Activated CD4-positive, CD25-positive, alpha-beta regulatory T cell treated with anti-CD3 and anti-CD28 coated beads, Interleukin-2, amount 50 U/mL, for 72 hours (primary cell): ENCODE measurements around the gene ABCD3.
"Not testable (repeated sequence)": the region's sequence is repeated elsewhere in the genome, so short reads cannot be mapped to it uniquely, and the experiment has no call there.

ENCODE experiments used
- DNase-seq: peaks from one replicate; pipeline ENCODE4 v3.0.0; 2021

Gene ABCD3

DNA sequence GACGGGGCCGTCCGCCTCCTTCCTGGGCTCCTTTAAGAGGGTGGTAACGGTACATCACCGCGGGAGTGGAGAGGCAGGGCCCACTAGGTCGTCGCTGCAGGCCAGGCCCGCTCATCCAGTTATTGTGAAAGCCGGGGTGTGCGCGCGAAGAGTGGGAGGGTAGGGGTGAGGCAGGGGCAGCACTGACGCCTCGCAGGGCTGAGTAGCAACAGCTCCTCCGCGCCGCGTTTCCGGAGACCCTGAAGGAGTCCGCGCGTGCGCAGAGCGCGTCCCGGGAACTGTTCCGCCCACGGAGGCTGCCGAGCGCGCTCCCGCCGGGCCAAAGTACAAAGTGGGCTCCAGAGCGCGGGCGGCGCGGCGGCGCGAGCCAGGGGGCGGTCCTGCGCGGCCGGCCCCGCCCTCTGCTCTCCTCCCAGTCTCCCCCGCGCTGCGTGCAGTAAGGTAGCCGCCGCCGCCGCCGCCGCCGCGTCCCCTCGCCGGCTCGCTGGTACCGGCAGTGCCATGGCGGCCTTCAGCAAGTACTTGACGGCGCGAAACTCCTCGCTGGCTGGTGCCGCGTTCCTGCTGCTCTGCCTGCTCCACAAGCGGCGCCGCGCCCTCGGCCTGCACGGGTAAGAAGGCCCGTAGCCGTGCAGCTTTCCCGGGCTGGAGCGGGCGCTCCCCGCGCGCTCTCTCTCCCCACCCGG is at the start of gene ABCD3:
Gene ABCD3, plus strand, starts transcription at position 412 of the 686 bp plus-strand sequence. Its CDS starts 90 bp downstream, at position 502.
- peak; percentile 95 for DNase-seq

DNA sequence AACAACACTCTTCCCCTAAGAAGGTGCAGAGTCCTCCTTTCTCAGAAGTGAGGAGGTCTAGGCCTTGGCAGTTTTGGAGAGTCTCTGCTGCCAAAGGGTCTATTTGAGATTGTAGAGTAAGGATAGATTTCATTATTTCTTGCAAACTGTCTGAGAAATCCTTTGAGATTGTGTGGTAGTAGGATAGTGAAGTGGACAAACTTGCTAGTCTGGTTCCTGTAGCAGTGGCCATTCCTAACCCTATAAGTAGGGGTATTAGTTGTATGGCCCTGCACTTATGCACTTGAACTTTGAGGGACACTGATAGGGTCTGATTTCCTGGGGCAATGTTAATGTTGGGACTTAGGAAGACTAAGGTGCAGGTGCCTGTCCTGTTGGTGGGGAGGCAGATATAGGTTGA is 45.4 kb upstream of the ABCD3 start:
- DNase-seq: not testable (repeated sequence)

DNA sequence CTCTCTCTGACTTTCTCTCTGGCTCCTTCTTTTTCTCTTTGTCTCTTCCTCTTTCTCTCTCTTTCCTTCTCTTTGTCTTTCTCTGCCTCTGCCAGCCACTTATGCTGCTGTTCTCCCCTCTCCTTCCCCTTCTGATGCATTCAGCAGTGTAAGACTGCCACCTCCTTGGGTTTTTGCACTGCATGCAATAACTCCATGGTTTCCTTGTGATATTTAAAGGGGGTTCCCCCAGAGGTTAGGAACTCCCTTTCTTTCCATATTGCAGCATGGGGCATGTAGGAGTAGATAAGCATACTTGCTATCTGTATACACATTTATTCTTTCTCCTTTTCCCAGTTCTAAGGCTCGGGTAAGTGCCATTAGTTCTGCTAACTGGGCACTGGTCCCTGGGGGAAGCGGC is 44.9 kb upstream of the ABCD3 start:
- DNase-seq: not testable (repeated sequence)

DNA sequence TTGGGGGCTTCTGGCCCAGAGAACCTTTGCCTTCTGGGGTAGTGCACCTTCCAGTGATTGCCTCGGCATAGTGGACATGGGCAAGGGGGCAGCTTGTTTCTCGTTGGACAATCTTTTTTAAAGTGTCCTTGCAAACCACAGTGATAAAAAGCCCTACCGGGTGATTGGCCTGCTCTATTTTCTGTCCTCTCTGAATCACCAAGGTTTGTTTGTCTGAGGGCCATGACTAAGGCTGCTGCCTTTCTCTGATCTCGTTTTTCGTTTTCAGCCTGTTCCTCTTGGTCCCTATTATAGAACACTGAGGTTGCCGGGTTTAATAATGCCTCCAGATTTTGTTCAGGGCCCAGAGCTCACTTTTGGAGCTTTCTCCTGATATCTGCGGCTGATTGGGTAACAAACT is 42.5 kb upstream of the ABCD3 start:
- not testable (repeated sequence) for DNase-seq

DNA sequence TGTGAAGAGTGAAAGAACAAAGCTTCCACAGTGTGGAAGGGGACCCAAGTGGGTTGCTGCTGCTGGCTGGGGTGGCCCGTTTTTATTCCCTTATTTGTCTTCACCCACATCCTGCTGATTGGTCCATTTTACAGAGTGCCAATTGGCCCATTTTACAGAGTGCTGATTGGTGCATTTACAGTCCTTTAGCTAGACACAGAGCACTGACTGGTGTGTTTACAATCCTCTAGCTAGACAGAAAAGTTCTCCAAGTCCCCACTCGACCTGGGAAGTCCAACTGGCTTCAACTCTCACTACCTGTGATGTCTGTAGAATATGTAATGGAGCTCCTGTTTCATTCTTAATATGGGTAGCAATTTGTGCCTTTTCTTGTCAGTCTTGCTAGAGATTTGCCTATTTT is 39.7 kb upstream of the ABCD3 start:
- DNase-seq: not testable (repeated sequence)

DNA sequence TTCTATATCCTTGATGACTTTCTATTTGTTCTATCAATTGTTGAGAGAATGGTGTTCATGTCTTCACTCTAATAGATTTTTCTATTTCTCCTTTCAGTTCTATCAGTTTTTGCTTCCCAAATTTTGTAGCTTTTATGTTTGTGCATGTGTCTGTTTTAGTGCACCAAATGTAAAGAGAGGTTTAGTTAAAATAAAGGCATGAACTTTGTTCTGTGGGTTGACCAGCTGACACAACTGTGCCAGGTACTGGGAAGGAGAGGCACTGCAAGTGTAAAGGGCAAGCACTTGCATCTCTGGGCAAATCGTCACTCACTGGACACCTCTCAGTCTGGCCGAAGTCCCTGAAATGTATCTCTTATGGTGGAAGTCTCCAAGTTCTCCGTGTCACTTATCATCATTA is 38.6 kb upstream of the ABCD3 start:
- no peak for DNase-seq

DNA sequence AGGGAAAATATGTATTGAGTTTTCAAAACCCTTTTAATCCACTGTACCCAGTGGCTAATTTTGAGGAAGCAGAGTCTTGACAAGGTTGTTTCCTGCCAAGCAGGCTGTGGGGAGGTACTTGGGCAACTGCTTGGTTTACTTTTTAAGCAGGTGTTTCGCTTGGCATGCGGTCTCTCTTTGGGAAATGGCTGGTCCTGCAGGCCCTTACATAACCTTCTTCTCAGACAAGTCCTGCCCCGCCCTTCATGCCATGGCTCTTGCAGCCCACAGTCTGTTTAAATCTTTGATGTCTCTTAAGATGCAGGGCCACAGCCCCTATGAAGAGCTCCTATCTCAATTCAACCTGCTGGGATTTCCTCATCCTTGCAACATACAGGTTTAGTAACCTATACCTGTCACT is 36.0 kb upstream of the ABCD3 start:
- no peak for DNase-seq

DNA sequence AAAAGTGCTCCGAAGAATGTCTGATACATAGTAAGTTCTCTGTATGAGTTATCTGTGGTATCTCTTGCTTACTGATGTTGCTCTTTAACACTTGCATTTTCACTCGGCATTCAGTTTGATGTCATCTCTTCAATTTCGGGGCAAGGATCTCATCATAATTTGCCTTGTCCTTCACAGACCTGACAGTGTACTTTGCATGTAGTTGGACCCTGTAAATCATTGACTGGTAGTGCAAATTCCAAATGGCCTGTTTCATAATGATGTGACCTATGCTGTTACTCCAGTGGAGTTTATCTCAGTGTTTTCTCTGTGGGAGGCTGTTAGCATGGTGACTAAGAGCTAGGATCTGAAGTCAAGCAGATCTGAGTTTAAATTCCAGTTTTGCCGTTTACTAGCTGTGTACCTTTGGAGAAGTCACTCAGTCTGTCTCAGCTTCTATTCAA is 34.2 kb upstream of the ABCD3 start:
- no peak for DNase-seq

DNA sequence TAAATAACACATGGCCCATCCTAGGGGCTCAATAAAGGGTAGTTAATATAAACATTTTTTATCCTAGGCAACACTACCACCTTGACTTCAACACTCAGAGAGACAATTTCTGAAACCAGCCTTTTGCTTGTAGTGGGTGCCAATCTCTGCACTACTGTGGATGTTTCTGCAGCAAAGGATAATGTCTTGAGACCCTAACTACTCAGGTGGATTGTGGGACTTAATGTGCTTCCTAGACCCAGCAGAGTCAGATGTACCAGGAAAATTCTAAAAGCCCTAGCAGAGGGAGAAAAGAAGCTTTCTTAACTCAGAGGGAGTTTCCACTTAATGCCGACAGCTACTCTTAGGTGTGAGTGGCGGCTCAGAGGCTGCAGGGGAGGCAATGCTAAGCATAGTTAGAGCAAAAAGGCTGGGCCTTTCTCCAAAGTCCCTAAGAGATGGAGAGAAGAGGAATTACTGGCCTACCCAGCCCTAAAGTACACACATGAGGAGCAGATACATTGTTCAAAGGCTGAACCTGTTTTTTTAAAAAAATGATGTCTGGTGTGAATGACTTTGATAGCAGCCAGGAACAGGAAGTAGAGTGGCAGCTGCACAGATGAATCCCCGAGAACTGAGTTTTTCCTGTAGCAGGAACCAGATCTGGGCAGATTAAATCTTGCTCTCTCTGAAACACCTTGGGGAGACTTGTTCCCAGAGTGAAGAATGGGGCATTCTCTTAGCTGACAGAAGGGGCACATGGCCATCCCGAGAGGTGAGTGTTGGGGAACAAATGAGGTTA is 33.5 kb upstream of the ABCD3 start:
- DNase-seq: no peak

DNA sequence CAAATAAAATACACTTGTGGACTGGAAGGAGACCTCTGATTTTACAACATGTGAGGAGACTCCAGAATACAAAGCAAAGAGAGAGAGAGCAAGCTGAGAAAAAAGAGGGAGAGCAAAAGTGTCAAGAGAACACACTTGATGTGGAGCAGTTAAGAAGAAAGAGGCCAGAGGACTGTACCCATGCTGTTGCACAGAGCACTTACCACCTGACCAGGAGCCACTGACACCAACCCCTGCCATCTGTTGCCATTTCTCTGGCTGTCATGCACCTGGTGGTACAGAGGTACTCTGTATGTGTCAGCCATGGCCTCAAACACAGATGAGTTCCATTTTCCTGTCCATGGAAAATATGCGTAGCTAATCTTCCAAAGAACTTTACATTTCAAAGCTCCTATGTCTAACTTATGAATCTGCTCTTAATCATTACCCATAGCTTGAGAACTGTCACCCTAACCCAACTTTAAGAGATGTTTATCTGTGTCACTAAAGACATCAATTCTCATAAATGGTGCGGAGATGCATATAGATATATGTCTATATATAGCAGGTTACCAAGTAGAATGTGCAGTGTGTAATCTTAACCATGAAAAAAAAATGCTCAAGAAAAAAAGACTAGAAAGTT is 32.8 kb upstream of the ABCD3 start:
- no peak for DNase-seq

DNA sequence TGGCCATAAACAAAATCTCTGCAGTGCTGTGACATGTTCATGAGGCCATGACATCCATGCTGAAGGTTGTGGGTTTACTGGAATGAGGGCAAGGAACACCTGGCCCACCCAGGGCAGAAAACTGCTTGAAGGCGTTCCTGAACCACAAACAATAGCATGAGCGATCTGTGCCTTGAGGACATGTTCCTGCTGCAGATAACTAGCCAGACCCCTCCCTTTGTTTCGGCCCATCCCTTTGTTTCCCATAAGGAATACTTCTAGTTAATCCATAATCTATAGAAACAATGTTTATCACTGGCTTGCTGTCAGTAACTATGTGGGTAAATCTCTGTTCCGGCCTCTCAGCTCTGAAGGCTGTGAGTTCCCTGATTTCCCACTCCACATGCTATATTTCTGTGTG is 28.9 kb upstream of the ABCD3 start:
- DNase-seq: no peak

DNA sequence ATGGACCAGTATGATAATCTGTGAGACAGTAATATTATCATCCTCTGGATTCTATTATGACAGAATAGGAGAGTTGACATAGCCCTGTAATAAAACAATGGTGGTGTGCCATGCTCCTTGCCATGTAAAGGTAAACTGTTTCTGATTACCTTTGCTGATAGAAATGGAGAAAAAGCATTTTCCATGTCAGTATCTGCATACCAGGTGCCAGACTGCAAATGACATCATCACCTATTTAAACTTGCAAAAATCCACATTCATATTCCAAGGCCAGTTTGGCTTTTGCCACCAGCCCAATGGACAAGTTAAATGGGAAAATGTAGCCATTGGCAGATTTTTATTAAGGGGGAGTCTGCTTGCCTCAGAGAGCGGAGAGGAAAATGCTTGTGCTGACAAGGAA is 23.9 kb upstream of the ABCD3 start:
- DNase-seq: no peak

DNA sequence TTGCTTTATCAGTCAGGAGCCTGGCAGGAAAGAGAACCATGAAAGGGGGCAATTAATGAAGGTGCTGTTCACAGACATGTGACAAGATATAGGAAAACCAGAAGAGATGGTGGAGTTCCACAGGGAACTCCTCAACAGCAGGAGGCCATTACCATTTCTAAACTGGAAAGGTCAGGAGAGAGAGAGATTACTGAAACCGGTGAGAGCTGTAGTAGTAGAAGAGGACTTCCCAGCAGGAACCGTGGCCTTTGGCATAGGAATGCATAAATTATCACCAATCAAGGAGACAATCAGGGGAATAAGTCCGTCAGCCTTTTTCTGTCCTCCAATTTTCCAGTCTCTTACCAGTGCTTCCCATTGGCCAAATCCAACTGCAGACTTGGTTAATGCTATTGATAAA is 23.0 kb upstream of the ABCD3 start:
- no peak for DNase-seq

DNA sequence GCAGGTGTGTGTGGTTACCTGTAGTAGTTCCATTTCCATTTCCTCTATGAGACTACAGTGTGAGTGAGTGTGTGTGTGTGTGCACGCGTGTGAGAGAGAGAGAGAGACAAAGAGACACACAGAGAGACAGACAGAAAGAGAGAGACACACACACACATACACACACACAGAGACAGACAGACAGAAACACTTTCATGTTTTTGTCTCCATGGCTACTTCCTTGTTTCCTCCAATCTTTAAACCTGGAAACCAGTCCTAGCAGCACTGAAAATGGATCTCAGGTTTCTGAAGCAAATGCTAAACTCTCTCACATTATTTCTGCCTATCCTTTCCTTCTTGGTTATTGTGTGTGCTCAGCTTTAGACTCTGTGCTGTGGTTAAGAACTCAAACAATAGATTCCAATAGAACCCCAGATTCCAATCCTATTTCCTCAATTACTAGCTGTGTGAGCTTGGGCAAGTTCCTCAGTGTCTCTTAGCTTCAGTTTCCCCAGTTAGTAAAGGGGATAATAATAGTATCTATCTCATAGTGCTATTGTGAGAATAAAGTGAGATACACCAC is 22.4 kb upstream of the ABCD3 start:
- DNase-seq: no peak

DNA sequence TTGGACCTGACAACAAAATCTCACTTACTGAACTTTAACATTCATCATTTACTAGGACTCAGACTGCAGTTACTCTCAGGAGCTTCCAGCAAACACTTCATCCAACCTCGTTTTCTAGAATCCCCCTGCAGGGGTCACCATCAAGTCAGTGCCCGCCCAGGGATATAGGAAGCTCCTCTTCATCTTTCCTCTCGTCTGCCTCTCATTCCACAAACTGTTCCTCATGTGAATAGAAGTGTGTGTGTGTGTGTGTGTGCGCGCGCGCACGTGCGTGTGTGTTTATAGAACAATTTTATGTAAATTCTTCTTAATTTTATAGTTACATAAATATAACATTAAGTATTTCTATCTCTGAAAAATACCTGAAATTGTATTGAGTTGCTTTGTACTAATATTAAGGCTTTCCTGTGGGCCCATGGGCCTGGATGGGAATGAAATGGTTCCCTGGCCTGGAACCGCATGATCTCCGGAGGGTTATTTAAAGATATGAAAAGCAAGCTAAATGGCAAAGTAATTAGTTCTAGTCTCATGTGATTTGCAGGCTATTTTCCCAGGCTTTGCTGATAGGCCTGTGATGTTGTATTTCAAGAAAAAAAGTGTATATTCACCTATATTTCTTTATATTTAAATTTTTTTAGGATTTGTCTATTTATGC is 21.7 kb upstream of the ABCD3 start:
- DNase-seq: no peak

DNA sequence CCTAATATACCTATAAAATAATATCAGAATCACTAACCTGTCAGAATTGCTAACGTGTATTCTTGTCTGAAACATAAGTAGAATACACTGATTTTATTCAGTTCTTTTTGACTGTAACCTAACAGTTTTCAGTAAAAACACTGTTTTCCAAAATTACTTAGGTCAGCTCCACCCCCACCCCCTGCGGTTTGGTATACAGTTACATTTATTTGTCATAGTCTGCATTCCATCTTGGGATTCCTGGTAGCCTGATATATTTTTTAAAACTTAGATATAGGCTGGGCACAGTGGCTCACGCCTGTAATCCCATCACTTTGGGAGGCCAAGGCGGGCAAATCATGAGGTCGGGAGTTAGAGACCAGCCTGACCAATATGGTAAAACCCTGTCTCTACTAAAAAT is 19.8 kb upstream of the ABCD3 start:
- DNase-seq: no peak

DNA sequence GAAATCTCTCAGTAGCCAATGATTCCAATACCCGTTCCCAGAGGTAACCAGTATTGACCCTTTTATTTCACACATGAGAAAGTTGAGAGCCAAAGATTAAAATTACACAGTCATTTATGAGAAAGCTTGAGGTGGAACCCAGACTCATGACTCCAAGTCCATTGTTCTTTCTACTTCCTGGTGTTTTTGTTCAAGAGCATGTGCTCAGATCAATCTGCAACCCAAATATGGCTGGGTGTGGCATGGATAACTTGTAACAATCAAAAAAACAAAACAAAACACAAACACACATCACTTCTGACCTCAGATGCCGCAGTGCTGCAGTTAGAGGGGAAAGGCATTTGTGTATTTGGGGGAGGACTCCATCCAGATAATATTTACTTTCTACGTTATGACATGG is 18.7 kb upstream of the ABCD3 start:
- no peak for DNase-seq

DNA sequence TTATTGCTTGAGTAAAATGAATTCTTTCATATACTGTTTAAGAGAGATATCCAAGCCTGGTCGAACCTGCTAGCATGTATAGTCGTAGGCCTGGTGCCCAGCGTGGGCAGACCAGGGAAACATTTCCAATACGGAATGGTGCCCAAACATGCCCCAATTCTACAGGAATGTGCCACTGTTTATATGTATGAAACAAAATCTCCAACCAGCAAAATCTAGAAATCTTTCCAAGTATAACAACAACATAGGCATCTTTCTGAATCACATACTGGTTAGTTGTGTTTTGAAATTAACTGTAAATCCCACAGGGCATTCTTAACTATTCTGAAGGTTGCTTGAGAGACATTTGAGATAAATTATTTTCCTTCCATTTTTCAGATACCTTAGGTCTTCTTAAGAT is 17.0 kb upstream of the ABCD3 start:
- DNase-seq: no peak

DNA sequence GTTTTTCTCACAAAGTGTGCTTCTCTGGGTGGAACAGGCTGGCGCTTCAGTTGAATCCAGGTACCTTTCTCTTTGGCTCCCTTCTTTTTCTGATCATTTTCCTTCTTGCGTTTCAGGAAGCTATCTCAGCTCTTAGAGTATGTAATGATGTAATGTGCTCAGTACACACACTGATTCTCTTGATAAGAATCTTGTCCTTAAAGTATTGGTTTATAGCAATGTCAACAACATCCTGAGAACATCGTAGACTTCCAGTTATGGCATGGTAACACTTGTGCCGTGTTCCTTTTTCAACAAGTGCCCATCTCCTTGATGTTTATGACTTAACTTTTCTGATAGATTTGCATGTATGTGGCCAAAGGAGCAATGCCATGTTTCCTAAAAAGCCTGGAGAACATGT is 11.7 kb upstream of the ABCD3 start:
- DNase-seq: no peak

DNA sequence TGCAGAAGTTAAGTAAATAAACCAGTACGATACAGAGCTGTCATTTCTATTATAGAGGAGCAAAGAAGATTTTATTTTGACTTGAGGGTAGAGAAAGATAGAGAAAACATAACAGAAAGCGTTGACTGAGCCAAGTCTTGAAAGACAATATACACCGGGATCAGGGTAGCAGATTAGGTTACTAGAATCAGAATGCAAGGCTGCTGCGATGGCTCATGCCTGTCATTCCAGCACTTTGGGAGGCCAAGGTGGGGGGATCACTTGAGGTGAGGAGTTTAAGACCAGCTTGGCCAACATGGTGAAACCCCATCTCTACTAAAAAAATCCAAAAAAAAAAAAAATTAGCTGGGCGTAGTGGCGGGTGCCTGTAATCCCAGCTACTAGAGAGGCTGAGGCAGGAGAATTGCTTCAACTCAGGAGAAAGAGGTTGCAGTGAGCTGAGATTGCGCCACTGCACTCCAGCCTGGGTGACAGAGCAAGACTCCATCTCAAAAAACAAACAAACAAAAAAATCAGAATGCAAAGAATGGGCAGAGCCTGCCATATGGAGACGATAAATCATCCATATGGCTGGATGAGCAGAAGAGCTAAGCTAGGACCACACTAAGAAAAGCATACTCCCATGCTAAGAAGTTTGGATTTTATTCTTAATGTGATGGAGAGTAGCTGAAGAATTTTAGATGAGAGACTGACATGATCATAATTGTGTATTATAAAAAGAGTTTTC is 9.9 kb upstream of the ABCD3 start:
- no peak for DNase-seq

DNA sequence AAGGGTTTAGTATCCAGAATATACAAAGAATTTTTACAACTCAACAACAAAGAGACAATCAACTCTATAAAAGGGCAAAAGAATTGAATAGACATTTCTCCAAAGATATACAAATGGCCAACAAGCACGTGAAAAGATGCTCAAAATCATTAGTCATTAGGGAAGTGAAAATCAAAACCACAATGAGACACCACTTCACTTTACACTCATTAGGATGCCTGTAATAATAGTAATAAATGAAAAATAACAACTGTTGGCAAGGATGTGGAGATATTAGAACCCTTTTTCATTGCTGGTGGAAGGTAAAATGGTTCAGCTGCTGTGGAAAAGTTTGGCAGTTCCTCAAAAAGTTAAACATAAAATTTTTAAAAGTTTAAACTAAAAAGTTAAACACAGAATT is 7.0 kb upstream of the ABCD3 start:
- DNase-seq: no peak

DNA sequence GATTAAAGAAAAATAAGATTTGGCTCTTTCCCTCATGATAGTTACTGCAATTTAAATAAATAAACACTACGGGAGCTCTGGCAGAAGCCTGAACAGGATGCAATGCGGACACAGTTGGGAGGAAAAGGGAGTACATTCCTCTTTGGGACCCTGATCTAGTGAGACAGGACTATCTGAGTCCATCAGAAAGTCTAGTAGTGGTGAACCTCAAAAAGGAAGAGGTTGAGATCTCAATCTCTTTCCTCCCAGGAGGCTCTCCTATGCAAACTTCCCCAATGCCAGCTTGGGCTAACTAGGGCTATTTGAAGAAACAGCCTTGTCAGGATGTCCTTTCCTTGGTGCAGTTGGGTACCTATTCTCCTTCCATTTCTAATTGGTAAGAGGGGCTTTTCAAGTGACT is 4.9 kb upstream of the ABCD3 start:
- DNase-seq: no peak
